Activated naive CD8-positive, alpha-beta T cell treated with anti-CD3 and anti-CD28 coated beads, Interleukin-2, amount 50 U/mL, for 16 hours (primary cell): ENCODE data around the gene THOC3.
"Not testable (repeated sequence)": the region's sequence is repeated elsewhere in the genome, so short reads cannot be mapped to it uniquely, and the experiment has no call there.

Experiments
- DNase-seq: peaks from one replicate; pipeline ENCODE4 v3.0.0-alpha.2; 2020; ENCODE audit warnings: low read depth, low spot score

The THOC3 gene

GRCh38 chr5:175967471-175968372 lies at the start of gene THOC3:
THOC3 (minus strand) TSS chr5:175968315; CDS start chr5:175968208, 107 bp downstream.
- peak; percentile 32 for DNase-seq

- not testable (repeated sequence) for DNase-seq
Observed at GRCh38 chr5:176017324-176017723, 49.2 kb upstream of the THOC3 start.

GRCh38 chr5:176014360-176014759 lies 46.2 kb upstream of the THOC3 start:
- not testable (repeated sequence) for DNase-seq

- not testable (repeated sequence) for DNase-seq
Observed at GRCh38 chr5:176011088-176011487, 43.0 kb upstream of the THOC3 start.

GRCh38 chr5:176010202-176010601 lies 42.1 kb upstream of the THOC3 start:
- DNase-seq, result not testable (repeated sequence)

- DNase-seq, result not testable (repeated sequence)
Observed at GRCh38 chr5:176007220-176007619, 39.1 kb upstream of the THOC3 start.

GRCh38 chr5:176006819-176007218 lies 38.7 kb upstream of the THOC3 start:
- not testable (repeated sequence) for DNase-seq

GRCh38 chr5:175997979-175998378 lies 29.9 kb upstream of the THOC3 start:
- DNase-seq, result not testable (repeated sequence)

- DNase-seq, result not testable (repeated sequence)
Observed at GRCh38 chr5:175997495-175997894, 29.4 kb upstream of the THOC3 start.

GRCh38 chr5:175996791-175997190 lies 28.7 kb upstream of the THOC3 start:
- not testable (repeated sequence) for DNase-seq

GRCh38 chr5:175995506-175995905 lies 27.4 kb upstream of the THOC3 start:
- not testable (repeated sequence) for DNase-seq

GRCh38 chr5:175979371-175979995 lies 11.4 kb upstream of the THOC3 start:
- not testable (repeated sequence) for DNase-seq

- DNase-seq, result not testable (repeated sequence)
Observed at GRCh38 chr5:175968381-175968780, 266 bp upstream of the THOC3 start.

- DNase-seq, result not testable (repeated sequence)
Observed at GRCh38 chr5:175962329-175962728, 5.8 kb downstream of the THOC3 start.

- not testable (repeated sequence) for DNase-seq
Observed at GRCh38 chr5:175960228-175960627, 7.9 kb downstream of the THOC3 start.

GRCh38 chr5:175958515-175958914 lies 9.6 kb downstream of the THOC3 start:
- not testable (repeated sequence) for DNase-seq

GRCh38 chr5:175954107-175954506 lies 14.0 kb downstream of the THOC3 start:
- DNase-seq, result not testable (repeated sequence)

- not testable (repeated sequence) for DNase-seq
Observed at GRCh38 chr5:175952810-175953209, 15.3 kb downstream of the THOC3 start.

- DNase-seq, result not testable (repeated sequence)
Observed at GRCh38 chr5:175951339-175951969, 16.7 kb downstream of the THOC3 start.

GRCh38 chr5:175948329-175949108 lies 19.6 kb downstream of the THOC3 start:
- DNase-seq, result not testable (repeated sequence)

- not testable (repeated sequence) for DNase-seq
Observed at GRCh38 chr5:175943253-175943652, 24.9 kb downstream of the THOC3 start.
